WTC11 (cell line): ENCODE measurements around the gene KCNJ4. TPM values are rescaled to one million over a fixed set of nuclear protein-coding genes. Genes with fewer than 3 reads are reported as not detected.

Source experiments
- ATAC-seq: fragments of 200-7000 bp; cut with Tn5 transposase; 2 replicates; pipeline ENCODE4 v1.10.0; 2021; ENCODE audit warnings: mild to moderate bottlenecking, moderate library complexity
- CTCF ChIA-PET: fragments of 300-600 bp; sonication (Branson Sonifier 250); formaldehyde crosslinking; loops from one replicate; lab custom pipeline; 2021; ENCODE audit warnings: antibody characterized with exemption; lab: Charles Lee
- POLR2A ChIA-PET: fragments of 350-600 bp; sonication (Branson Sonifier 250); formaldehyde crosslinking; loops from one replicate; lab custom pipeline; 2021; ENCODE audit warnings: antibody characterized with exemption; lab: Charles Lee
- DNase-seq: peaks from one replicate; pipeline ENCODE4 v3.0.0; 2021; ENCODE audit warnings: low spot score
- H3K27ac Mint-ChIP-seq: 2 replicates; pipeline ENCODE4 v1.8.0; 2021; ENCODE audit warnings: mixed read lengths
- H3K27me3 Mint-ChIP-seq: 2 replicates; pipeline ENCODE4 v1.8.0; 2021; ENCODE audit warnings: low read depth, mild to moderate bottlenecking, moderate library complexity, mixed read lengths
- H3K36me3 Mint-ChIP-seq: 2 replicates; pipeline ENCODE4 v1.8.0; 2021; ENCODE audit warnings: mixed read lengths
- H3K4me1 Mint-ChIP-seq: 2 replicates; pipeline ENCODE4 v1.8.0; 2022; ENCODE audit warnings: mixed read lengths
- H3K4me3 Mint-ChIP-seq: 2 replicates; pipeline ENCODE4 v1.8.0; 2021; ENCODE audit warnings: mild to moderate bottlenecking, moderate library complexity, mixed read lengths
- H3K9me3 Mint-ChIP-seq: 2 replicates; pipeline ENCODE4 v1.8.0; 2021; ENCODE audit warnings: mixed read lengths
- CREM ChIP-seq: sonication (generic); formaldehyde crosslinking; IDR thresholded peaks from 2 replicates; pipeline ENCODE4 v1.8.1; 2022; ENCODE audit warnings: mild to moderate bottlenecking, missing genetic modification reagents, moderate library complexity
- E2F4 ChIP-seq: sonication (generic); formaldehyde crosslinking; IDR thresholded peaks from 2 replicates; pipeline ENCODE4 v1.8.1; 2022; ENCODE audit warnings: low read depth, mild to moderate bottlenecking, moderate library complexity, missing genetic modification reagents, borderline replicate concordance
- E2F5 ChIP-seq: sonication (generic); formaldehyde crosslinking; IDR thresholded peaks from 2 replicates; pipeline ENCODE4 v1.8.1; 2022; ENCODE audit warnings: mild to moderate bottlenecking, moderate library complexity, missing genetic modification reagents
- ESRRA ChIP-seq: sonication (generic); formaldehyde crosslinking; IDR thresholded peaks from 2 replicates; pipeline ENCODE4 v1.8.1; 2022; ENCODE audit warnings: mild to moderate bottlenecking, missing genetic modification reagents, borderline replicate concordance
- FOXP1 ChIP-seq: sonication (generic); formaldehyde crosslinking; IDR thresholded peaks from 2 replicates; pipeline ENCODE4 v1.8.0; 2022; ENCODE audit warnings: missing genetic modification reagents, mild to moderate bottlenecking, moderate library complexity, borderline replicate concordance
- HMGA2 ChIP-seq: fragments of 250-450 bp; sonication (Bioruptor Pico); IDR thresholded peaks from 2 replicates; pipeline ENCODE4 v1.4.0; 2021; ENCODE audit warnings: mild to moderate bottlenecking, moderate library complexity
- HMGXB4 ChIP-seq: sonication (generic); formaldehyde crosslinking; IDR thresholded peaks from 2 replicates; pipeline ENCODE4 v1.8.1; 2023; ENCODE audit warnings: mild to moderate bottlenecking, moderate library complexity, missing genetic modification reagents
- NR3C1 ChIP-seq: sonication (generic); formaldehyde crosslinking; conservative IDR thresholded peaks from 2 replicates; pipeline ENCODE4 v1.8.1; 2023; ENCODE audit warnings: low read depth, mild to moderate bottlenecking, missing genetic modification reagents
- PREB ChIP-seq: sonication (generic); formaldehyde crosslinking; IDR thresholded peaks from 2 replicates; pipeline ENCODE4 v1.8.1; 2022; ENCODE audit warnings: mild to moderate bottlenecking, missing genetic modification reagents, moderate library complexity, borderline replicate concordance
- SMAD4 ChIP-seq: sonication (generic); formaldehyde crosslinking; IDR thresholded peaks from 2 replicates; pipeline ENCODE4 v1.8.0; 2022; ENCODE audit warnings: mild to moderate bottlenecking, missing genetic modification reagents
- TCF7 ChIP-seq: sonication (generic); formaldehyde crosslinking; IDR thresholded peaks from 2 replicates; pipeline ENCODE4 v1.8.0; 2022; ENCODE audit warnings: mild to moderate bottlenecking, low read depth, missing genetic modification reagents, moderate library complexity
- TEAD1 ChIP-seq: sonication (generic); formaldehyde crosslinking; IDR thresholded peaks from 2 replicates; pipeline ENCODE4 v1.8.0; 2022; ENCODE audit warnings: mild to moderate bottlenecking, missing genetic modification reagents
- TEAD4 ChIP-seq: sonication (generic); formaldehyde crosslinking; IDR thresholded peaks from 2 replicates; pipeline ENCODE4 v1.8.0; 2022; ENCODE audit warnings: mild to moderate bottlenecking, missing genetic modification reagents
- ZMAT4 ChIP-seq: fragments of 250-450 bp; sonication (Bioruptor Pico); IDR thresholded peaks from 2 replicates; pipeline ENCODE4 v1.9.0; 2021; ENCODE audit warnings: mild to moderate bottlenecking
- ZNF232 ChIP-seq: sonication (generic); formaldehyde crosslinking; IDR thresholded peaks from 2 replicates; pipeline ENCODE4 v1.8.0; 2022; ENCODE audit warnings: mild to moderate bottlenecking, missing genetic modification reagents
- ZNF396 ChIP-seq: fragments of 250-450 bp; sonication (Bioruptor Pico); IDR thresholded peaks from 2 replicates; pipeline ENCODE4 v1.8.0; 2021; ENCODE audit warnings: mild to moderate bottlenecking, moderate library complexity, borderline replicate concordance
- total RNA-seq: library from RNA; stranded (reverse); gene quantifications from 3 replicates; pipeline ENCODE4 v1.2.3, GENCODE V29; 2021
- TF ChIP-seq, protein P1 (sequence below): fragments of 250-450 bp; sonication (Bioruptor Pico); IDR thresholded peaks from 2 replicates; pipeline ENCODE4 v1.8.0; 2021; ENCODE audit warnings: mild to moderate bottlenecking
- TF ChIP-seq, protein P2 (sequence below): sonication (generic); formaldehyde crosslinking; conservative IDR thresholded peaks from 2 replicates; pipeline ENCODE4 v1.8.1; 2022; ENCODE audit warnings: mild to moderate bottlenecking, missing genetic modification reagents
- TF ChIP-seq, protein P3 (sequence below): fragments of 250-450 bp; sonication (Bioruptor Pico); IDR thresholded peaks from 2 replicates; pipeline ENCODE4 v1.9.0; 2021; ENCODE audit warnings: mild to moderate bottlenecking
- TF ChIP-seq, protein P4 (sequence below): sonication (generic); formaldehyde crosslinking; IDR thresholded peaks from 2 replicates; pipeline ENCODE4 v1.8.1; 2023; ENCODE audit warnings: mild to moderate bottlenecking, missing genetic modification reagents, moderate library complexity

KCNJ4 gene
- total RNA-seq, 1 experiment from 2014 or later: 3.1 TPM

DNA sequence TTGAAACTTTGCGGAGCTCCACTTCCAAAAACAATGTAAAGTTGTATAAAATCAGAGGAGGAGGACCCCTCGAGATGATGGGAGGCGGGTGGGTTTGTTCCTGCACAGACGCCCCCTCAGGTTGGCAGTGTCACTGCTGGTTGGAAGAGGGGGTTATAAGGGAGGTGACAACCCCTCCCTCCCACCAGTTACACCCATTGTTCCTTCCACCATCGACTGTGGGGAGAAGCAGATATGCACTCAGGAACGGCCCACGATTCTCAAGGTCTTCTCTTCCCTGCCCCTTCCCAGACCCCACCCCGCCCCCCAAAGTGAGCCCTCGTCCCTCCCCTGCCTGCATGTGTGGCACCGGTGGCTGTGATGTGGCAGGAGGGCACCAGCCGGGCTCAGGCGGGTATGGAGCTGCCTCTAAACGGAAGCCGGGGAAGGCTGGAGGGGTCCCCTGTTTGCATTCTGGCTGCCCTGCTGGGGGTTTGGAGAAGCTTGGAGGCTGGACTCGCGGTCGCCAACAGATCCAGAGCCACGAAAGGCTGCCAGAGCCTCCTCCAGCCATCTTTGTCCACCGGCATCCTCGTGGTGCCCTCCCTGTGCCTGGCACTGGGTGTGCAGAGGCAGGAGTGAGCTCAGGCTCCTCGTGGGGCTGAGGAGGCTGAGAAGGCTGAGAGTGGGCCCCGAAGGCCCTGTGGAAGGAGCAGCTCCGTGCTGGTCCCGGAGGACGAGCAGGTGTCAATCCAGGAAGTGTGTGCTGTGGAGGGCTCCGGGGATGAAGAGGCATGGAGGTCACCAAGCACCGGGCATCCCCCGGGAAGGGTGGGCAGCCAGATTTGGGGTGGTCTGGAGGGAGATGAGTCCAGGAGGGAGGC, 13.7 kb upstream of the KCNJ4 start (continued):
- TF ChIP-seq PREB (CRISPR knock-in tag) (no peak), ZMAT4 (CRISPR knock-in tag) (no peak), E2F4 (CRISPR knock-in tag) (no peak), ZNF232 (CRISPR knock-in tag) (no peak), HMGA2 (CRISPR knock-in tag) (no peak), TEAD4 (CRISPR knock-in tag) (no peak)
- TF ChIP-seq, protein P1, sequence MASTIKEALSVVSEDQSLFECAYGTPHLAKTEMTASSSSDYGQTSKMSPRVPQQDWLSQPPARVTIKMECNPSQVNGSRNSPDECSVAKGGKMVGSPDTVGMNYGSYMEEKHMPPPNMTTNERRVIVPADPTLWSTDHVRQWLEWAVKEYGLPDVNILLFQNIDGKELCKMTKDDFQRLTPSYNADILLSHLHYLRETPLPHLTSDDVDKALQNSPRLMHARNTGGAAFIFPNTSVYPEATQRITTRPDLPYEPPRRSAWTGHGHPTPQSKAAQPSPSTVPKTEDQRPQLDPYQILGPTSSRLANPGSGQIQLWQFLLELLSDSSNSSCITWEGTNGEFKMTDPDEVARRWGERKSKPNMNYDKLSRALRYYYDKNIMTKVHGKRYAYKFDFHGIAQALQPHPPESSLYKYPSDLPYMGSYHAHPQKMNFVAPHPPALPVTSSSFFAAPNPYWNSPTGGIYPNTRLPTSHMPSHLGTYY (CRISPR knock-in tag): no peak

DNA sequence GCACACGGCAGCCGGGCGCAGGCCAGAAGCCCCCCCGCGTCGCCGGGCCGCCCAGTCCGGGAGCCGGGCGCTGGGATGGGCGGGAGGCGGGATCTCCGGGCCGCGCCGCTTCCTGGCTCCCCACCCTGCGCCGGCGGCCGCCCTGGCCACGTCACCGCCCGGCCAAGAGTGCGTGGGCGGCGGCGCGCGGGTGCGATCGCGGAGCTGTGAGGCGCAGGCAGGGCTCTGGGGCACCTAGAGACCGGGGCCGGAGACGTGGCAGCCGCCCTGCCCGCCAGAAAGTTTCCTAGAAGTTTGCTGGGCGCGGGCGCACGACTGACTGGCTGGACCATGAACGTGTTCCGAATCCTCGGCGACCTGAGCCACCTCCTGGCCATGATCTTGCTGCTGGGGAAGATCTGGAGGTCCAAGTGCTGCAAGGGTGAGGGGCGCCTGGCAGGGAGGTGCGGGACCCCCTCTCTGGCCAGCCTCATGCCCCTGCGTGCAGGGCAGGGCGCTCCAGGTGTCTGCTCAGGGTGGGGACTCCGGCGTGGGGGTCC, 13.0 kb upstream of the KCNJ4 start, which contains the start of gene KDELR3:
Gene KDELR3 (plus strand): TSS at position 193 of the 539 bp plus-strand sequence. CDS start 138 bp downstream, at position 331.
- peak; percentile 35 for DNase-seq
- Mint-ChIP-seq H3K27ac (no peak within 1 kb of the TSS), H3K36me3 (no peaks in the 10 kb centered on the region), H3K4me1 (peaks cover 22% of the 10 kb centered on the region), H3K9me3 (no peaks in the 10 kb centered on the region), H3K27me3 (peaks cover 55% of the 10 kb centered on the region), H3K4me3 (peak within 1 kb of the TSS; percentile 80)
- ATAC-seq: peak; percentile 33
- CTCF ChIA-PET: interaction anchor here (1.2 to 1.9 kb wide), 2 partner anchors 33 to 55 kb away, joined by 3 to 5 read pairs; no protein-coding TSS in a partner anchor
- no peak for TF ChIP-seq TEAD1 (CRISPR knock-in tag)
- TF ChIP-seq, protein P2, sequence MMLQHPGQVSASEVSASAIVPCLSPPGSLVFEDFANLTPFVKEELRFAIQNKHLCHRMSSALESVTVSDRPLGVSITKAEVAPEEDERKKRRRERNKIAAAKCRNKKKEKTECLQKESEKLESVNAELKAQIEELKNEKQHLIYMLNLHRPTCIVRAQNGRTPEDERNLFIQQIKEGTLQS (CRISPR knock-in tag): no peak
- TF ChIP-seq, protein P3, sequence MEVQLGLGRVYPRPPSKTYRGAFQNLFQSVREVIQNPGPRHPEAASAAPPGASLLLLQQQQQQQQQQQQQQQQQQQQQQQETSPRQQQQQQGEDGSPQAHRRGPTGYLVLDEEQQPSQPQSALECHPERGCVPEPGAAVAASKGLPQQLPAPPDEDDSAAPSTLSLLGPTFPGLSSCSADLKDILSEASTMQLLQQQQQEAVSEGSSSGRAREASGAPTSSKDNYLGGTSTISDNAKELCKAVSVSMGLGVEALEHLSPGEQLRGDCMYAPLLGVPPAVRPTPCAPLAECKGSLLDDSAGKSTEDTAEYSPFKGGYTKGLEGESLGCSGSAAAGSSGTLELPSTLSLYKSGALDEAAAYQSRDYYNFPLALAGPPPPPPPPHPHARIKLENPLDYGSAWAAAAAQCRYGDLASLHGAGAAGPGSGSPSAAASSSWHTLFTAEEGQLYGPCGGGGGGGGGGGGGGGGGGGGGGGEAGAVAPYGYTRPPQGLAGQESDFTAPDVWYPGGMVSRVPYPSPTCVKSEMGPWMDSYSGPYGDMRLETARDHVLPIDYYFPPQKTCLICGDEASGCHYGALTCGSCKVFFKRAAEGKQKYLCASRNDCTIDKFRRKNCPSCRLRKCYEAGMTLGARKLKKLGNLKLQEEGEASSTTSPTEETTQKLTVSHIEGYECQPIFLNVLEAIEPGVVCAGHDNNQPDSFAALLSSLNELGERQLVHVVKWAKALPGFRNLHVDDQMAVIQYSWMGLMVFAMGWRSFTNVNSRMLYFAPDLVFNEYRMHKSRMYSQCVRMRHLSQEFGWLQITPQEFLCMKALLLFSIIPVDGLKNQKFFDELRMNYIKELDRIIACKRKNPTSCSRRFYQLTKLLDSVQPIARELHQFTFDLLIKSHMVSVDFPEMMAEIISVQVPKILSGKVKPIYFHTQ (CRISPR knock-in tag): no peak
- 0 out of 2 replicates have a peak, but pooled peaks have one; percentile 20 for TF ChIP-seq NR3C1 (CRISPR knock-in tag)
- 0 out of 2 replicates have a peak, but pooled peaks have one; percentile 34 for TF ChIP-seq ESRRA (CRISPR knock-in tag)
- TF ChIP-seq HMGXB4: peak; percentile 56; the same call in 1 of the 2 replicates
- no peak for TF ChIP-seq TCF7 (CRISPR knock-in tag)
- no peak for TF ChIP-seq ZNF396
- peak; percentile 28; the same call in 1 of the 2 replicates for TF ChIP-seq CREM (CRISPR knock-in tag)
- TF ChIP-seq, protein P4, sequence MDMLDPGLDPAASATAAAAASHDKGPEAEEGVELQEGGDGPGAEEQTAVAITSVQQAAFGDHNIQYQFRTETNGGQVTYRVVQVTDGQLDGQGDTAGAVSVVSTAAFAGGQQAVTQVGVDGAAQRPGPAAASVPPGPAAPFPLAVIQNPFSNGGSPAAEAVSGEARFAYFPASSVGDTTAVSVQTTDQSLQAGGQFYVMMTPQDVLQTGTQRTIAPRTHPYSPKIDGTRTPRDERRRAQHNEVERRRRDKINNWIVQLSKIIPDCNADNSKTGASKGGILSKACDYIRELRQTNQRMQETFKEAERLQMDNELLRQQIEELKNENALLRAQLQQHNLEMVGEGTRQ (CRISPR knock-in tag): no peak
- TF ChIP-seq SMAD4 (CRISPR knock-in tag): no peak
- TF ChIP-seq FOXP1 (CRISPR knock-in tag): peak; percentile 70
- TF ChIP-seq E2F5 (CRISPR knock-in tag): peak; percentile 42; the same call in 1 of the 2 replicates
- no peak for TF ChIP-seq ZNF232 (CRISPR knock-in tag)
- POLR2A ChIA-PET: no interaction called here
